ENCODE measurements around the gene CER1.

GRCh38 chr9:14678776-14679175 lies 43.8 kb downstream of the CER1 start:
- TF ChIP-seq, protein P1, sequence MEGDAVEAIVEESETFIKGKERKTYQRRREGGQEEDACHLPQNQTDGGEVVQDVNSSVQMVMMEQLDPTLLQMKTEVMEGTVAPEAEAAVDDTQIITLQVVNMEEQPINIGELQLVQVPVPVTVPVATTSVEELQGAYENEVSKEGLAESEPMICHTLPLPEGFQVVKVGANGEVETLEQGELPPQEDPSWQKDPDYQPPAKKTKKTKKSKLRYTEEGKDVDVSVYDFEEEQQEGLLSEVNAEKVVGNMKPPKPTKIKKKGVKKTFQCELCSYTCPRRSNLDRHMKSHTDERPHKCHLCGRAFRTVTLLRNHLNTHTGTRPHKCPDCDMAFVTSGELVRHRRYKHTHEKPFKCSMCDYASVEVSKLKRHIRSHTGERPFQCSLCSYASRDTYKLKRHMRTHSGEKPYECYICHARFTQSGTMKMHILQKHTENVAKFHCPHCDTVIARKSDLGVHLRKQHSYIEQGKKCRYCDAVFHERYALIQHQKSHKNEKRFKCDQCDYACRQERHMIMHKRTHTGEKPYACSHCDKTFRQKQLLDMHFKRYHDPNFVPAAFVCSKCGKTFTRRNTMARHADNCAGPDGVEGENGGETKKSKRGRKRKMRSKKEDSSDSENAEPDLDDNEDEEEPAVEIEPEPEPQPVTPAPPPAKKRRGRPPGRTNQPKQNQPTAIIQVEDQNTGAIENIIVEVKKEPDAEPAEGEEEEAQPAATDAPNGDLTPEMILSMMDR (IDR thresholded peaks at IDR 0.05) = no peak
- TF ChIP-seq POLR2A (IDR thresholded peaks at IDR 0.05) = no peak

Measured in Peyer's patch (tissue), 4 donors.